ENCODE data around the gene PDE12.

Gene PDE12

GRCh38 chr3:57555738-57556458 lies at the start of gene PDE12:
Gene PDE12, plus strand, starts transcription at chr3:57556274. Its CDS starts 106 bp downstream, at chr3:57556380.
- DNase-seq (ENCODE audit: low read depth), result peak; percentile 57

- DNase-seq (ENCODE audit: low read depth), result no peak
Measured at GRCh38 chr3:57512166-57512565, 43.9 kb upstream of the PDE12 start.

- no peak for DNase-seq (ENCODE audit: low read depth)
Measured at GRCh38 chr3:57518276-57518915, 37.7 kb upstream of the PDE12 start.

- DNase-seq (ENCODE audit: low read depth), result no peak
Measured at GRCh38 chr3:57530071-57530608, 25.9 kb upstream of the PDE12 start.

GRCh38 chr3:57538465-57538864 lies 17.6 kb upstream of the PDE12 start:
- DNase-seq (ENCODE audit: low read depth), result no peak

- DNase-seq (ENCODE audit: low read depth), result no peak
Measured at GRCh38 chr3:57544181-57545125, 11.6 kb upstream of the PDE12 start, which contains the start of gene DNAH12. Gene DNAH12, minus strand, starts transcription at chr3:57544344. Its CDS starts 1,474 bp downstream, at chr3:57542870.

GRCh38 chr3:57545636-57546268 lies 10.3 kb upstream of the PDE12 start:
- DNase-seq (ENCODE audit: low read depth), result no peak

- DNase-seq (ENCODE audit: low read depth), result no peak
Measured at GRCh38 chr3:57546616-57547015, 9.5 kb upstream of the PDE12 start.

- no peak for DNase-seq (ENCODE audit: low read depth)
Measured at GRCh38 chr3:57555306-57555705, 768 bp upstream of the PDE12 start.

GRCh38 chr3:57556459-57557084 lies 498 bp downstream of the PDE12 start:
- no peak for DNase-seq (ENCODE audit: low read depth)

GRCh38 chr3:57557085-57557537 lies 1.0 kb downstream of the PDE12 start:
- no peak for DNase-seq (ENCODE audit: low read depth)

GRCh38 chr3:57559526-57559925 lies 3.5 kb downstream of the PDE12 start:
- DNase-seq (ENCODE audit: low read depth), result no peak

GRCh38 chr3:57569859-57570450 lies 13.9 kb downstream of the PDE12 start:
- DNase-seq (ENCODE audit: low read depth), result no peak

GRCh38 chr3:57570878-57571277 lies 14.8 kb downstream of the PDE12 start:
- DNase-seq (ENCODE audit: low read depth), result no peak

GRCh38 chr3:57572096-57572495 lies 16.0 kb downstream of the PDE12 start:
- DNase-seq (ENCODE audit: low read depth), result no peak

- DNase-seq (ENCODE audit: low read depth), result no peak
Measured at GRCh38 chr3:57575966-57576626, 20.0 kb downstream of the PDE12 start.

- DNase-seq (ENCODE audit: low read depth), result no peak
Measured at GRCh38 chr3:57577801-57578200, 21.7 kb downstream of the PDE12 start.

- no peak for DNase-seq (ENCODE audit: low read depth)
Measured at GRCh38 chr3:57582474-57583168, 26.5 kb downstream of the PDE12 start.

- no peak for DNase-seq (ENCODE audit: low read depth)
Measured at GRCh38 chr3:57583544-57583943, 27.5 kb downstream of the PDE12 start.

- no peak for DNase-seq (ENCODE audit: low read depth)
Measured at GRCh38 chr3:57586778-57587177, 30.7 kb downstream of the PDE12 start.
